ENCODE data around the gene POLR3B. TPM values are rescaled to one million over a fixed set of nuclear protein-coding genes. Genes with fewer than 3 reads are reported as not detected.

POLR3B gene
- total and polyA plus RNA-seq, 2 of the 8 experiments (the other 6 are each of a cell fraction or from before 2014, with no cell fraction given) = 5.0 to 13.2 TPM

GRCh38 chr12:106343214-106343528 is 14.4 kb upstream of the POLR3B start:
- Histone ChIP-seq H2BK15ac (ENCODE audit: low read length) (no peak overlapping the region), H2AK5ac (ENCODE audit: low read depth, low read length) (no peak overlapping the region), H3K79me2 (ENCODE audit: control insufficient read depth in 1 of 2, insufficient read depth in 2 of 2, low read length in 2 of 2) (no peaks in the 10 kb centered on the region), H3K36me3 (ENCODE audit: control insufficient read depth in 2 of 4, insufficient read depth in 4 of 4, low read length in 3 of 4) (no peaks in the 10 kb centered on the region), H3K27me3 (replicated peaks in 1 of 4; ENCODE audit: control insufficient read depth in 3 of 4, extremely low read depth in 1 of 4, insufficient read depth in 3 of 4, low read length in 3 of 4) (no peaks in the 10 kb centered on the region), H4K8ac (ENCODE audit: extremely low read depth, insufficient read depth, low read length) (no peak overlapping the region), H3K23me2 (ENCODE audit: low read depth, low read length) (no peaks in the 10 kb centered on the region), H3K4ac (replicated peaks; ENCODE audit: insufficient read length, low read depth, low read length) (no peak overlapping the region), H3K23ac (ENCODE audit: insufficient read length) (no peak overlapping the region), H3K9me3 (ENCODE audit: insufficient read depth in 2 of 2, low read depth in 1 of 2, low read length in 1 of 2) (no peaks in the 10 kb centered on the region), H3K14ac (ENCODE audit: insufficient read length) (no peak overlapping the region), H4K5ac (ENCODE audit: insufficient read length, low read depth, low read length) (no peak overlapping the region), H4K20me1 (replicated peaks in 1 of 2; ENCODE audit: control insufficient read depth in 1 of 2, insufficient read depth in 2 of 2, low read length in 2 of 2) (no peaks in the 10 kb centered on the region), H2BK12ac (ENCODE audit: low read depth, low read length) (no peak overlapping the region), H3K4me3 (ENCODE audit: extremely low read depth in 1 of 4, insufficient read depth in 2 of 4, low read depth in 3 of 4, low read length in 4 of 4) (no peak overlapping the region), H2BK5ac (ENCODE audit: low read depth, low read length) (no peak overlapping the region), H3K4me1 (replicated peaks in 1 of 4; ENCODE audit: control insufficient read depth in 3 of 4, insufficient read depth in 4 of 4, low read length in 3 of 4) (no peaks in the 10 kb centered on the region), H3K56ac (replicated peaks; ENCODE audit: insufficient read length, low read depth, low read length) (no peak overlapping the region), H4K91ac (replicated peaks; ENCODE audit: insufficient read length, low read length) (no peak overlapping the region), H3K9ac (replicated peaks in 1 of 4; ENCODE audit: extremely low read depth in 1 of 4, low read depth in 3 of 4, low read length in 3 of 4) (no peak overlapping the region), H3K27ac (ENCODE audit: low read depth, low read length) (no peak overlapping the region), H2BK120ac (replicated peaks; ENCODE audit: low read depth, low read length) (no peak overlapping the region), H2AFZ (ENCODE audit: low read length) (no peak overlapping the region), H3K4me2 (ENCODE audit: insufficient read depth in 1 of 2, low read depth in 2 of 2, low read length in 2 of 2) (no peak overlapping the region), H2BK20ac (ENCODE audit: low read length) (no peak overlapping the region), H3K18ac (ENCODE audit: extremely low read depth, low read length) (no peak overlapping the region), H3K79me1 (ENCODE audit: low read depth, low read length) (no peaks in the 10 kb centered on the region)
- TF ChIP-seq KDM1A (IDR thresholded peaks at IDR 0.05; ENCODE audit: borderline replicate concordance, low read length) (no peak), HDAC2 (IDR thresholded peaks at IDR 0.05; ENCODE audit: borderline replicate concordance in 1 of 2, low read depth in 2 of 2, low read length in 2 of 2) (no peak), MAFK (IDR thresholded peaks at IDR 0.05; ENCODE audit: low read depth, low read length) (no peak), ASH2L (IDR thresholded peaks at IDR 0.05; ENCODE audit: low read length) (no peak), POLR2AphosphoS5 (IDR thresholded peaks at IDR 0.05; ENCODE audit: low read depth, low read length) (no peak), ATF3 (IDR thresholded peaks at IDR 0.05; ENCODE audit: insufficient read depth, low read depth, low read length) (no peak), RBBP5 (IDR thresholded peaks at IDR 0.05; ENCODE audit: borderline replicate concordance, low read depth, low read length) (no peak), POLR2A (IDR thresholded peaks at IDR 0.05; ENCODE audit: control extremely low read depth in 1 of 2, low read depth in 2 of 2, low read length in 2 of 2) (no peak)
- ChIA-PET POLR2A (ENCODE audit: partially characterized antibody) (no interaction called here), CTCF (ENCODE audit: partially characterized antibody) (interaction anchor here (1.0 to 2.5 kb wide), 2 partner anchors 15 to 117 kb away, joined by 4 to 5 read pairs; partner anchors contain the start of gene POLR3B)
- DNase-seq (ENCODE audit: low read depth in 1 of 2, low spot score in 2 of 2) = no peak
- FAIRE-seq = no peak
- WGBS, 2 experiments (ENCODE audit: extremely low coverage in 1 of 2, insufficient coverage in 1 of 2, insufficient read length in 1 of 2, insufficient replicate concordance in 2 of 2, low coverage in 1 of 2, low lambda C conversion rate in 2 of 2, missing lambda C conversion rate in 1 of 2) = 96% methylated on average over 2 of the region's 2 CpGs; no CpG with 5 or more reads in 1 of the 2 experiments

Data from H1 (cell line).